Spinal cord (tissue), 10 donors: ENCODE data around the gene FNDC1. TPM values are rescaled to one million over a fixed set of nuclear protein-coding genes. Genes with fewer than 3 reads are reported as not detected.

Source experiments
- DNase-seq, 6 donors: peaks; one replicate each; pipeline versions ENCODE4 v3.0.0 to v3.0.0-alpha.2; 2013 to 2015; ENCODE audit warnings: low spot score in 6 of 6, low read depth in 4 of 6
- H3K27ac ChIP-seq: one replicate; pipeline ENCODE4 v1.5.1; 2013; ENCODE audit warnings: low read depth, low read length, control low read depth
- H3K27me3 ChIP-seq: one replicate; pipeline ENCODE4 v1.6.1; 2013; ENCODE audit warnings: low read length; ENCODE audit not compliant: control insufficient read depth, insufficient read depth
- H3K36me3 ChIP-seq: one replicate; pipeline ENCODE4 v1.6.1; 2013; ENCODE audit warnings: low read length; ENCODE audit not compliant: control insufficient read depth, insufficient read depth
- H3K4me1 ChIP-seq: one replicate; pipeline ENCODE4 v1.6.1; 2013; ENCODE audit warnings: low read length; ENCODE audit not compliant: control insufficient read depth, insufficient read depth
- H3K4me3 ChIP-seq: one replicate; pipeline ENCODE4 v1.5.1; 2013; ENCODE audit warnings: low read depth, low read length, control low read depth
- H3K9me3 ChIP-seq: one replicate; pipeline ENCODE4 v1.6.1; 2013; ENCODE audit warnings: low read length; ENCODE audit not compliant: control insufficient read depth, insufficient read depth
- WGBS: methylation state at CpG from one replicate; pipeline ENCODE4 v1.1.5; 2013; ENCODE audit warnings: missing lambda C conversion rate; ENCODE audit not compliant: insufficient coverage; 5-methylcytosine and 5-hydroxymethylcytosine counted together
- polyA plus RNA-seq, 2 donors: library from polyadenylated mRNA; unstranded; fragments of 120-200 nt; gene quantifications; one replicate each; pipeline ENCODE4 v1.2.1, GENCODE V29; 2013; ENCODE audit not compliant: insufficient read length in 2 of 2
- total RNA-seq, 2 donors: library from RNA; depleted of rRNA in 1 of 2; stranded (reverse); fragments of 120-200 nt in 1 of 2; fragments of >200 nt in 1 of 2; gene quantifications; one replicate each; pipeline versions ENCODE4 v1.2.3 to v1.2.4, GENCODE V29; 2013 to 2014
- donor health status: healthy.

The FNDC1 gene
- total and polyA plus RNA-seq, 4 donors: 10.7 to 49.0 (median 27.2) TPM

DNA sequence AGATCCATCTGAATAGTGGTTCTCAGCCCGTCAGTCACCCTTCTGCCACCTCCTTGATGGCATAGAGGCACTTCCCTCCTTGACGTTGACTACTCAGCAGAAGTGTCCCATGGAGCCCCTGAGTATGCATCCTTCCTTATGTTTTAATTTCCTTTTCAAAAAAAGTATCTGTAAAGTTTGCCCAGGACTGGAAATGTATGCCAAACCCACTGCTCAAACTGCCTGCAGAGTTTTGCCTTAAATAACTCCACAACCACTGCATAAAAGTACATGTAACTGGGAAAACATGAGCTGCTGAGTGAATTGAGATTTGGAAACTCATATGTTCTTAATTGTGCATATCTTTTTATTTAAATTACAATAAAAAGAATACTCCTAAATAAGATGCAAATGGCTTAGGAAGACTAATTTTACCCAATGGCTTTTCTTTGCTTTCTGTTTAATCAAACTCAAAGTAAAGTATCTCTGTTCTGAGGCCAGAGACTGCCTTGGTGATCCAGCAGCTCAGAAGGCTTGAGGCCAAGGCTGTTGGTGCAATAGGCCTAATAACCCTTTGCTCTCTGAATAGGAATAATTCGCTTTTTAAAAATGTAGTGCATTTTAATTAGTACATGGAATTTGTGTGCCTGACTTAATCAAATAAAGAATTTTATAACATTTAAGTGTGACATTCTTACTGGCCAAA is 90.4 kb downstream of the FNDC1 start:
- H3K4me3 ChIP-seq: no peak overlapping the region
- no peaks in the 10 kb centered on the region for H3K36me3 ChIP-seq
- no peaks in the 10 kb centered on the region for H3K9me3 ChIP-seq
- DNase-seq: peak in 1 of 6 donors; percentile 42
- peaks cover 2% of the 10 kb centered on the region for H3K27me3 ChIP-seq
- WGBS: 50% methylated on average over 2 of the region's 3 CpGs
- H3K4me1 ChIP-seq: no peaks in the 10 kb centered on the region
- no peak overlapping the region for H3K27ac ChIP-seq

- WGBS: 87% methylated on average over 4 of the region's 4 CpGs
- no peak for DNase-seq
- no peaks in the 10 kb centered on the region for H3K4me1 ChIP-seq
- H3K27ac ChIP-seq: no peak overlapping the region
- H3K27me3 ChIP-seq: peaks cover 2% of the 10 kb centered on the region
- no peaks in the 10 kb centered on the region for H3K36me3 ChIP-seq
- no peak overlapping the region for H3K4me3 ChIP-seq
- H3K9me3 ChIP-seq: no peaks in the 10 kb centered on the region
Observed at GRCh38 chr6:159260208-159260607, 91.0 kb downstream of the FNDC1 start.

GRCh38 chr6:159261995-159262394 is 92.8 kb downstream of the FNDC1 start:
- Histone ChIP-seq H3K9me3 (no peaks in the 10 kb centered on the region), H3K36me3 (no peaks in the 10 kb centered on the region), H3K4me3 (no peak overlapping the region), H3K27ac (no peak overlapping the region), H3K4me1 (no peaks in the 10 kb centered on the region), H3K27me3 (peaks cover 2% of the 10 kb centered on the region)
- no peak for DNase-seq

GRCh38 chr6:159262586-159262985 is 93.4 kb downstream of the FNDC1 start:
- Histone ChIP-seq H3K27ac (no peak overlapping the region), H3K27me3 (no peaks in the 10 kb centered on the region), H3K36me3 (no peaks in the 10 kb centered on the region), H3K4me1 (no peaks in the 10 kb centered on the region), H3K9me3 (no peaks in the 10 kb centered on the region), H3K4me3 (no peak overlapping the region)
- WGBS: no CpG with 5 or more reads among the region's 2 CpGs
- no peak for DNase-seq

- H3K27ac ChIP-seq: no peak overlapping the region
- DNase-seq: peak in 1 of 6 donors; percentile 38
- H3K4me3 ChIP-seq: no peak overlapping the region
- 59% methylated on average over 3 of the region's 4 CpGs for WGBS
- H3K4me1 ChIP-seq: no peaks in the 10 kb centered on the region
- no peaks in the 10 kb centered on the region for H3K9me3 ChIP-seq
- no peaks in the 10 kb centered on the region for H3K27me3 ChIP-seq
- H3K36me3 ChIP-seq: no peaks in the 10 kb centered on the region
Observed at GRCh38 chr6:159267165-159267564, 98.0 kb downstream of the FNDC1 start.

DNA sequence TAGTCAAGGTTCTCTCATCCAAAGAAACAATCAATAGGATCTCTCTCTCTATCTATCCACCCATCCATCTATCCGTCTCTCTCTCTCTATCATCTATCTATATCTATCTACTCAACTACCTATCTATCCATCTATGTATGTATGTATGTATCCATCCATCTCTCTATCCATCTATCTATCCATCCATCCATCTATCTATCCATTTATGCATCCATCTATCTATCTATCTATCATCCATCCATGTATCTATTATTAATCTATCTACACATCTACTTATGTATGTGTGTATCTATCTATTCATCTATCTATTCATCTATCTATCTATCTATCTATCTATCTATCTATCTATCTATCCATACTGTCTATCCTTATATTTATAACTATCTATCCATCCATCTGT is 99.3 kb downstream of the FNDC1 start:
- Histone ChIP-seq H3K9me3 (no peaks in the 10 kb centered on the region), H3K27me3 (no peaks in the 10 kb centered on the region), H3K4me3 (no peak overlapping the region), H3K4me1 (no peaks in the 10 kb centered on the region), H3K36me3 (no peaks in the 10 kb centered on the region), H3K27ac (no peak overlapping the region)
- WGBS: no CpG with 5 or more reads among the region's 1 CpG
- no peak for DNase-seq

- Histone ChIP-seq H3K27me3 (no peaks in the 10 kb centered on the region), H3K36me3 (no peaks in the 10 kb centered on the region), H3K4me3 (no peak overlapping the region), H3K9me3 (no peaks in the 10 kb centered on the region), H3K27ac (no peak overlapping the region), H3K4me1 (no peaks in the 10 kb centered on the region)
- 79% methylated on average over 5 of the region's 10 CpGs for WGBS
- no peak for DNase-seq
Observed at GRCh38 chr6:159271257-159271656, 102.1 kb downstream of the FNDC1 start.

- H3K4me3 ChIP-seq: no peak overlapping the region
- no peaks in the 10 kb centered on the region for H3K36me3 ChIP-seq
- H3K27ac ChIP-seq: no peak overlapping the region
- no peaks in the 10 kb centered on the region for H3K9me3 ChIP-seq
- H3K27me3 ChIP-seq: no peaks in the 10 kb centered on the region
- DNase-seq: no peak
- H3K4me1 ChIP-seq: no peaks in the 10 kb centered on the region
Observed at GRCh38 chr6:159278626-159279025, 109.4 kb downstream of the FNDC1 start.

- H3K4me3 ChIP-seq: no peak overlapping the region
- no peaks in the 10 kb centered on the region for H3K27me3 ChIP-seq
- no peaks in the 10 kb centered on the region for H3K4me1 ChIP-seq
- DNase-seq: no peak
- 74% methylated on average over 6 of the region's 10 CpGs for WGBS
- no peaks in the 10 kb centered on the region for H3K36me3 ChIP-seq
- H3K27ac ChIP-seq: no peak overlapping the region
- no peaks in the 10 kb centered on the region for H3K9me3 ChIP-seq
Observed at GRCh38 chr6:159279790-159280277, 110.6 kb downstream of the FNDC1 start.

DNA sequence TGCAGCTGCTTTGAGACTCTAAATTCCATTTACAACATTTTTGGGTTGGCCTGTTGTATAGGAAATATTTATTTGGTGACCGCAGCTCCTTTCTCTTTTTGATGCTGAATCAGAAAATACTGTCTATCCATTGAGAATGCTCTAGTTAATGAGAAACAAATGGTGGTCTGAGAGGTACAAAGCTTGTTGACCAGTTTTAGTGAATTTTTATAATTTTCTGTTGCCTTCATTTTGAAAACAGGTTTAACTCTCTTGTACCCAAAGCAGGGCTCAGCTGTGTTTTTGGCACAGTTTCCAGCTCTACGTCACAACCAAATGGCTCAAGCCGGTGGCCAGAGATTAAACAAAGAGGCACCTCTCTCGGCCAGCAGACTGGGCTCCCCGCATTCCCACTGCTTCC is 113.2 kb downstream of the FNDC1 start:
- Histone ChIP-seq H3K27ac (no peak overlapping the region), H3K27me3 (no peaks in the 10 kb centered on the region), H3K36me3 (no peaks in the 10 kb centered on the region), H3K9me3 (no peaks in the 10 kb centered on the region), H3K4me3 (no peak overlapping the region), H3K4me1 (no peaks in the 10 kb centered on the region)
- DNase-seq: no peak
- 8% methylated on average over 2 of the region's 5 CpGs for WGBS
